GM12891 (cell line): ENCODE data around the gene KRTAP12-1.
"Not testable (repeated sequence)": the region's sequence is repeated elsewhere in the genome, so short reads cannot be mapped to it uniquely, and the experiment has no call there.

Experiments used
- DNase-seq: peaks from one replicate; pipeline ENCODE4 v3.0.0; 2011; ENCODE audit warnings: low spot score; ENCODE audit not compliant: insufficient read length
- FAIRE-seq: peaks from 2 replicates; lab custom pipeline; 2011; peaks lifted over from hg19 to GRCh38; lab: Jason Lieb, UNC
- PAX5 ChIP-seq: IDR thresholded peaks from 2 replicates; pipeline ENCODE4 v1.6.1; 2011; ENCODE audit warnings: low read length, moderate library complexity, mild to moderate bottlenecking; ENCODE audit not compliant: insufficient read depth, severe bottlenecking
- POLR2A ChIP-seq: IDR thresholded peaks from 2 replicates; pipeline ENCODE4 v1.6.1; 2011; ENCODE audit warnings: low read depth, low read length, control low read depth
- POLR2AphosphoS5 ChIP-seq: IDR thresholded peaks from 2 replicates; pipeline ENCODE4 v1.6.1; 2011; ENCODE audit warnings: low read depth, low read length, control low read depth
- POU2F2 ChIP-seq: IDR thresholded peaks from 2 replicates; pipeline ENCODE4 v1.6.1; 2011; ENCODE audit warnings: low read depth, mild to moderate bottlenecking, control low read depth, low read length, moderate library complexity
- SPI1 ChIP-seq: IDR thresholded peaks from 2 replicates; pipeline ENCODE4 v1.6.1; 2011; ENCODE audit warnings: low read depth, low read length, control low read depth
- TAF1 ChIP-seq: IDR thresholded peaks from 2 replicates; pipeline ENCODE4 v1.6.1; 2011; ENCODE audit warnings: low read depth, low read length, control low read depth

KRTAP12-1 gene

GRCh38 chr21:44671911-44672310 lies 10.1 kb downstream of the KRTAP12-1 start:
- no peak for TF ChIP-seq POU2F2
- no peak for TF ChIP-seq PAX5
- no peak for TF ChIP-seq POLR2A
- TF ChIP-seq POLR2AphosphoS5: no peak
- no peak for TF ChIP-seq SPI1
- TF ChIP-seq TAF1: no peak
- FAIRE-seq (no peak), DNase-seq (no peak)

- TF ChIP-seq POU2F2 (no peak), POLR2A (no peak), POLR2AphosphoS5 (no peak), SPI1 (no peak), PAX5 (no peak), TAF1 (no peak)
- no peak for DNase-seq
Observed at GRCh38 chr21:44670642-44671432, 11.1 kb downstream of the KRTAP12-1 start.

GRCh38 chr21:44667612-44668011 lies 14.4 kb downstream of the KRTAP12-1 start:
- FAIRE-seq: no peak
- TF ChIP-seq TAF1 (no peak), SPI1 (no peak), POLR2AphosphoS5 (no peak), POU2F2 (no peak), PAX5 (no peak), POLR2A (no peak)

More at GRCh38 chr21:44670642-44671432, 11.1 kb downstream of the KRTAP12-1 start:
- no peak for FAIRE-seq

GRCh38 chr21:44666401-44667320 lies 15.3 kb downstream of the KRTAP12-1 start, which contains the start of gene KRTAP12-2:
Gene KRTAP12-2 (minus strand): TSS chr21:44666927. CDS start chr21:44666886, 41 bp downstream.
- no peak for FAIRE-seq
- no peak for DNase-seq
- TF ChIP-seq TAF1 (no peak), POLR2AphosphoS5 (no peak), SPI1 (no peak), POU2F2 (no peak), POLR2A (no peak), PAX5 (no peak)

More at GRCh38 chr21:44667612-44668011, 14.4 kb downstream of the KRTAP12-1 start:
- DNase-seq: no peak

- FAIRE-seq (no peak), DNase-seq (no peak)
- no peak for TF ChIP-seq SPI1
- no peak for TF ChIP-seq POLR2A
- TF ChIP-seq POU2F2: no peak
- no peak for TF ChIP-seq TAF1
- TF ChIP-seq POLR2AphosphoS5: no peak
- no peak for TF ChIP-seq PAX5
Observed at GRCh38 chr21:44664691-44665090, 17.3 kb downstream of the KRTAP12-1 start.

- not testable (repeated sequence) for FAIRE-seq, DNase-seq
Observed at GRCh38 chr21:44661567-44661966, 20.4 kb downstream of the KRTAP12-1 start.

GRCh38 chr21:44658913-44659595 lies 22.9 kb downstream of the KRTAP12-1 start:
- FAIRE-seq: no peak
- no peak for DNase-seq
- TF ChIP-seq POLR2AphosphoS5 (no peak), PAX5 (no peak), POLR2A (no peak), TAF1 (no peak), POU2F2 (no peak)

GRCh38 chr21:44658541-44658910 lies 23.4 kb downstream of the KRTAP12-1 start:
- TF ChIP-seq POU2F2 (no peak), POLR2AphosphoS5 (no peak), TAF1 (no peak), PAX5 (no peak), SPI1 (no peak), POLR2A (no peak)
- no peak for FAIRE-seq
- no peak for DNase-seq
